Neuron (in vitro differentiated cells): ENCODE data around the gene RYR1.

Source experiments
- H2AFZ ChIP-seq: one replicate; pipeline ENCODE4 v1.6.1; 2013; ENCODE audit warnings: low read depth, mild to moderate bottlenecking, inconsistent platforms, low read length, moderate library complexity
- H3K27me3 ChIP-seq: one replicate; pipeline ENCODE4 v1.6.1; 2013; ENCODE audit warnings: low read length; ENCODE audit not compliant: insufficient read depth
- H3K36me3 ChIP-seq: one replicate; pipeline ENCODE4 v1.6.1; 2013; ENCODE audit warnings: low read length; ENCODE audit not compliant: insufficient read depth
- H3K4me1 ChIP-seq: one replicate; pipeline ENCODE4 v1.6.1; 2013; ENCODE audit warnings: low read length; ENCODE audit not compliant: insufficient read depth
- H3K4me3 ChIP-seq: 2 replicates; pipeline ENCODE4 v1.5.1; 2013; ENCODE audit warnings: mild to moderate bottlenecking, low read length, moderate library complexity
- H3K9me3 ChIP-seq: one replicate; pipeline ENCODE4 v1.6.1; 2013; ENCODE audit warnings: low read length

Gene RYR1

GRCh38 chr19:38635483-38636399, 202.2 kb downstream of the RYR1 start:
- Histone ChIP-seq H3K9me3 (no peaks in the 10 kb centered on the region), H3K27me3 (no peaks in the 10 kb centered on the region), H3K4me3 (no peak overlapping the region), H3K36me3 (peaks cover 31% of the 10 kb centered on the region), H3K4me1 (no peaks in the 10 kb centered on the region), H2AFZ (no peak overlapping the region)
